Karpas-422 (cell line): ENCODE data around the gene OR4F6. TPM values are rescaled to one million over a fixed set of nuclear protein-coding genes. Genes with fewer than 3 reads are reported as not detected.

Experiments
- DNase-seq: peaks from one replicate; pipeline ENCODE4 v3.0.0-alpha.2; 2015
- H2AFZ ChIP-seq: fragments of 200-600 bp; sonication (generic); 2 replicates; pipeline ENCODE4 v1.6.1; 2014; ENCODE audit warnings: antibody characterized with exemption, low read length, mixed read lengths
- H3K27ac ChIP-seq: fragments of 200-600 bp; sonication (generic); 2 replicates; pipeline ENCODE4 v1.5.1; 2014; ENCODE audit warnings: mild to moderate bottlenecking, low read length, moderate library complexity
- H3K27me3 ChIP-seq: fragments of 200-600 bp; sonication (generic); 2 replicates; pipeline ENCODE4 v1.6.1; 2014; ENCODE audit warnings: low read length, mixed read lengths
- H3K36me3 ChIP-seq: fragments of 200-600 bp; sonication (generic); 2 replicates; pipeline ENCODE4 v1.6.1; 2014; ENCODE audit warnings: low read length, mixed read lengths; ENCODE audit not compliant: insufficient read depth
- H3K4me1 ChIP-seq: fragments of 200-600 bp; sonication (generic); 2 replicates; pipeline ENCODE4 v1.6.1; 2014; ENCODE audit warnings: mild to moderate bottlenecking, low read length, mixed read lengths
- H3K4me2 ChIP-seq: fragments of 200-600 bp; sonication (generic); 2 replicates; pipeline ENCODE4 v1.6.1; 2014; ENCODE audit warnings: low read length, low read depth, mild to moderate bottlenecking; ENCODE audit not compliant: poor library complexity, severe bottlenecking
- H3K4me3 ChIP-seq: fragments of 200-600 bp; sonication (generic); 2 replicates; pipeline ENCODE4 v1.5.1; 2014; ENCODE audit warnings: mild to moderate bottlenecking, antibody characterized with exemption, low read length, mixed read lengths
- H3K79me2 ChIP-seq: fragments of 200-600 bp; sonication (generic); 2 replicates; pipeline ENCODE4 v1.6.1; 2014; ENCODE audit warnings: mild to moderate bottlenecking, low read length, mixed read lengths
- H3K9ac ChIP-seq: fragments of 200-600 bp; sonication (generic); 2 replicates; pipeline ENCODE4 v1.6.0; 2014; ENCODE audit warnings: low read length
- H3K9me2 ChIP-seq: fragments of 200-600 bp; sonication (generic), shearing (Covaris generic); replicated peaks from 2 replicates; pipeline ENCODE4 v1.6.0; 2014; ENCODE audit warnings: mild to moderate bottlenecking, low read length, moderate library complexity; ENCODE audit not compliant: insufficient read depth
- H3K9me3 ChIP-seq: fragments of 300-700, 200-600 bp; sonication (generic); 2 replicates; pipeline ENCODE4 v1.6.1; 2014; ENCODE audit warnings: low read length, mixed read lengths
- H4K20me1 ChIP-seq: fragments of 200-600 bp; sonication (generic); 2 replicates; pipeline ENCODE4 v1.6.1; 2014; ENCODE audit warnings: mild to moderate bottlenecking, antibody characterized with exemption, low read length, low read depth; ENCODE audit not compliant: insufficient read depth
- total RNA-seq: library from RNA; depleted of rRNA; stranded (reverse); fragments of >200 nt; shearing (Covaris generic); gene quantifications from 2 replicates; pipeline ENCODE4 v1.2.3, GENCODE V29; 2014; ENCODE audit warnings: low replicate concordance

The OR4F6 gene
- total RNA-seq, 1 experiment from 2014 or later, result not detected

- H3K9me3 ChIP-seq, result no peaks in the 10 kb centered on the region
- H3K79me2 ChIP-seq, result no peaks in the 10 kb centered on the region
- H3K4me1 ChIP-seq, result no peaks in the 10 kb centered on the region
- no peak overlapping the region for H3K9ac ChIP-seq
- H3K27ac ChIP-seq, result no peak overlapping the region
- no peaks in the 10 kb centered on the region for H3K27me3 ChIP-seq
- DNase-seq, result no peak
- no peak overlapping the region for H3K4me3 ChIP-seq
- H3K4me2 ChIP-seq, result no peak overlapping the region
- no peaks in the 10 kb centered on the region for H3K9me2 ChIP-seq
- H3K36me3 ChIP-seq, result no peaks in the 10 kb centered on the region
- H2AFZ ChIP-seq, result no peak overlapping the region
- no peaks in the 10 kb centered on the region for H4K20me1 ChIP-seq
Observed at GRCh38 chr15:101795455-101795854, 7.9 kb upstream of the OR4F6 start.

GRCh38 chr15:101799665-101800064, 3.6 kb upstream of the OR4F6 start:
- Histone ChIP-seq H3K4me1 (no peaks in the 10 kb centered on the region), H3K4me2 (no peak overlapping the region), H3K36me3 (no peaks in the 10 kb centered on the region), H3K9me2 (no peaks in the 10 kb centered on the region), H4K20me1 (no peaks in the 10 kb centered on the region), H3K27me3 (no peaks in the 10 kb centered on the region), H3K79me2 (no peaks in the 10 kb centered on the region), H3K9me3 (no peaks in the 10 kb centered on the region), H3K4me3 (no peak overlapping the region), H3K27ac (no peak overlapping the region), H2AFZ (no peak overlapping the region), H3K9ac (no peak overlapping the region)
- no peak for DNase-seq

- H3K79me2 ChIP-seq, result no peaks in the 10 kb centered on the region
- DNase-seq, result no peak
- no peaks in the 10 kb centered on the region for H4K20me1 ChIP-seq
- no peaks in the 10 kb centered on the region for H3K9me2 ChIP-seq
- no peak overlapping the region for H3K27ac ChIP-seq
- H3K36me3 ChIP-seq, result no peaks in the 10 kb centered on the region
- no peaks in the 10 kb centered on the region for H3K4me1 ChIP-seq
- no peaks in the 10 kb centered on the region for H3K9me3 ChIP-seq
- H3K4me3 ChIP-seq, result no peak overlapping the region
- H3K4me2 ChIP-seq, result no peak overlapping the region
- no peak overlapping the region for H3K9ac ChIP-seq
- no peaks in the 10 kb centered on the region; the same call in 1 of the 2 replicates for H3K27me3 ChIP-seq
- no peak overlapping the region for H2AFZ ChIP-seq
Observed at GRCh38 chr15:101801048-101801447, 2.3 kb upstream of the OR4F6 start.

- no peak overlapping the region for H3K9ac ChIP-seq
- no peaks in the 10 kb centered on the region for H3K36me3 ChIP-seq
- no peaks in the 10 kb centered on the region for H3K79me2 ChIP-seq
- no peak overlapping the region for H3K27ac ChIP-seq
- peaks cover 7% of the 10 kb centered on the region for H3K4me1 ChIP-seq
- H4K20me1 ChIP-seq, result no peaks in the 10 kb centered on the region
- no peak overlapping the region for H2AFZ ChIP-seq
- DNase-seq, result no peak
- no peak overlapping the region for H3K4me2 ChIP-seq
- H3K27me3 ChIP-seq, result no peaks in the 10 kb centered on the region; the same call in 1 of the 2 replicates
- H3K4me3 ChIP-seq, result no peak overlapping the region
- no peaks in the 10 kb centered on the region for H3K9me2 ChIP-seq
- H3K9me3 ChIP-seq, result no peaks in the 10 kb centered on the region
Observed at GRCh38 chr15:101803676-101804075, 367 bp downstream of the OR4F6 start.

- Histone ChIP-seq H3K27me3 (no peaks in the 10 kb centered on the region; the same call in 1 of the 2 replicates), H3K79me2 (no peaks in the 10 kb centered on the region), H3K4me2 (no peak overlapping the region), H3K27ac (no peak overlapping the region), H3K9me2 (no peaks in the 10 kb centered on the region), H3K4me3 (no peak overlapping the region), H4K20me1 (no peaks in the 10 kb centered on the region), H3K9me3 (no peaks in the 10 kb centered on the region), H3K36me3 (no peaks in the 10 kb centered on the region), H2AFZ (no peak overlapping the region), H3K4me1 (peaks cover 10% of the 10 kb centered on the region), H3K9ac (no peak overlapping the region)
- DNase-seq, result no peak
Observed at GRCh38 chr15:101804375-101804774, 1.1 kb downstream of the OR4F6 start.

DNA sequence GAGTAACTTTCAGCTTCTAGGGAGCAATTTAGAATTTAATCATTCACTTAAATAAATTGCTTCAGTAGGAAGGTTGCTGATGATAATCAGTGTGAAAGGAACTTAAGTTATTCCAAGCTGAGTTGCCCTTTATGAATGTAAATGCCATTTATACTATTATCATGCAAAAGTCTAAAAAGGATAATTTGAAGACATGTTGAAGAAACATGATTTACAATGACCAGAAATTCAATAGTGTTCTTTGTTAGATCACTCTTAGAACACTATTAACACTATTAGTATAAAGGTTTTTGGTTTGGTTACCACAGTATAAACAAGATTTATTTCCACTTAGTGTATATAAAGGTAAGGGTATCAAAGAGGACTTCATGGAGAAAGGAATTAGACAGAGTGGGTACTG, 1.6 kb downstream of the OR4F6 start:
- no peak for DNase-seq
- Histone ChIP-seq H3K4me3 (no peak overlapping the region), H3K4me1 (peaks cover 10% of the 10 kb centered on the region), H3K9ac (no peak overlapping the region), H3K36me3 (no peaks in the 10 kb centered on the region), H4K20me1 (no peaks in the 10 kb centered on the region), H3K79me2 (no peaks in the 10 kb centered on the region), H2AFZ (no peak overlapping the region), H3K9me3 (no peaks in the 10 kb centered on the region), H3K27me3 (no peaks in the 10 kb centered on the region; the same call in 1 of the 2 replicates), H3K4me2 (no peak overlapping the region), H3K27ac (no peak overlapping the region), H3K9me2 (no peaks in the 10 kb centered on the region)

- H3K27me3 ChIP-seq, result no peaks in the 10 kb centered on the region; the same call in 1 of the 2 replicates
- no peaks in the 10 kb centered on the region for H3K9me3 ChIP-seq
- no peak overlapping the region for H3K27ac ChIP-seq
- no peak for DNase-seq
- no peak overlapping the region for H3K4me2 ChIP-seq
- H3K36me3 ChIP-seq, result no peaks in the 10 kb centered on the region
- H3K79me2 ChIP-seq, result no peaks in the 10 kb centered on the region
- no peak overlapping the region for H3K9ac ChIP-seq
- H2AFZ ChIP-seq, result no peak overlapping the region
- no peak overlapping the region for H3K4me3 ChIP-seq
- H3K4me1 ChIP-seq, result peaks cover 10% of the 10 kb centered on the region
- no peaks in the 10 kb centered on the region for H3K9me2 ChIP-seq
- no peaks in the 10 kb centered on the region for H4K20me1 ChIP-seq
Observed at GRCh38 chr15:101805605-101806345, 2.5 kb downstream of the OR4F6 start.

DNA sequence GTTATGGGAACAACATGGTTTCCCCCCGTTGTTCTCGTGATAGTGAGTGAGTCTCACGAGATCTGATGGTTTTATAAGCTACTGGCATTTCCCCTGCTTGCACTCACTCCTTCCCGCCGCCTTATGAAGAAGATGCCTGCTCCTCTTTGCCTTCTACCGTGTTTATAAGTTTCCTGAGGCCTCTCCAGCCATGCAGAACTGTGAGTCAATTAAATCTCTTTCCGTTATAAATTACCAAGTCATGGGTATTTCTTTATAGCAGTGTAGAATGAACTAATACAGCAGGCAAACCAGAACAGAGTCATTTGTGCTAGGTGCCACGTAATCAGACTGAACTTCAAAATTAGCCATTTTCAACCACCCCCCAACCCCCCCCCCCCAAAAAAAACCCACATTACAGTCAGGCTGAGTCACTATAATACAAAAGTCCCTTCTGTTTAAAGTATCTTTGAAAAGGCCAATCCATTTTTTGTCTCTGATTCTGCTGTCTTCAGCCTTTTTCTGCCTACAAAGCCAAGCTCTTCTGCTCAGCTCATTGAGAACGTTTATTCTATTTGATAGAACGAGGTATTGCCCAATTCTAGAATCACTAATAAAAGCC, 4.1 kb downstream of the OR4F6 start:
- Histone ChIP-seq H3K9me3 (no peaks in the 10 kb centered on the region), H3K36me3 (no peaks in the 10 kb centered on the region), H3K27me3 (no peaks in the 10 kb centered on the region; the same call in 1 of the 2 replicates), H3K9me2 (no peaks in the 10 kb centered on the region), H3K4me2 (no peak overlapping the region), H2AFZ (no peak overlapping the region), H3K4me3 (no peak overlapping the region), H3K4me1 (peaks cover 10% of the 10 kb centered on the region), H3K79me2 (no peaks in the 10 kb centered on the region), H3K9ac (no peak overlapping the region), H3K27ac (no peak overlapping the region), H4K20me1 (no peaks in the 10 kb centered on the region)
- DNase-seq, result no peak
